ENCODE measurements around the gene GPR171. TPM values are rescaled to one million over a fixed set of nuclear protein-coding genes. Genes with fewer than 3 reads are reported as not detected.
"Not testable (repeated sequence)": the region's sequence is repeated elsewhere in the genome, so short reads cannot be mapped to it uniquely, and the experiment has no call there.

Gene GPR171
- total RNA-seq, 1 experiment from 2014 or later, result not detected

DNA sequence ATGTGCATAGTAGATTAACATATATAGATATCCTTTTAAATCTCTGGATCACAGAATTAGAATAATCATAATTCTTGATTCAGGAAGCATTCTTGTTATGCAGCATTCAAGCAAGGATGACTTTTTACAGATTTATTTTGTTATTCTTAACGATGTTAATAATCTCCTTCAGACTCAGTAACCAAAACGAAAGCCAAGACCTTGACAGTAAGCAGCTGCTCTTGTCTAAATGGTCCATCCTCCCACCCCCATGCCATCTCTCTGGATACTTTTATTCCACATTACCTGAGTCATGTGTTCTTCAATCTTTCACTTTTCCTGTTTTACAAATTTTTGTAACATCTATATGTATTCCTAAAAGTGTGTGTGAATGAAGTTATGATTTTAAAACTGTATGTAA is 33.3 kb upstream of the GPR171 start:
- CTCF ChIA-PET, result no interaction called here
- H3K27me3 ChIP-seq (ENCODE audit: insufficient read depth, low read depth), result no peaks in the 10 kb centered on the region
- no peak overlapping the region for H2AFZ ChIP-seq
- H3K36me3 ChIP-seq (ENCODE audit: low read depth), result no peaks in the 10 kb centered on the region
- no peaks in the 10 kb centered on the region for H3K4me1 ChIP-seq (replicated peaks; ENCODE audit: insufficient read depth)
- TF ChIP-seq, protein P1, sequence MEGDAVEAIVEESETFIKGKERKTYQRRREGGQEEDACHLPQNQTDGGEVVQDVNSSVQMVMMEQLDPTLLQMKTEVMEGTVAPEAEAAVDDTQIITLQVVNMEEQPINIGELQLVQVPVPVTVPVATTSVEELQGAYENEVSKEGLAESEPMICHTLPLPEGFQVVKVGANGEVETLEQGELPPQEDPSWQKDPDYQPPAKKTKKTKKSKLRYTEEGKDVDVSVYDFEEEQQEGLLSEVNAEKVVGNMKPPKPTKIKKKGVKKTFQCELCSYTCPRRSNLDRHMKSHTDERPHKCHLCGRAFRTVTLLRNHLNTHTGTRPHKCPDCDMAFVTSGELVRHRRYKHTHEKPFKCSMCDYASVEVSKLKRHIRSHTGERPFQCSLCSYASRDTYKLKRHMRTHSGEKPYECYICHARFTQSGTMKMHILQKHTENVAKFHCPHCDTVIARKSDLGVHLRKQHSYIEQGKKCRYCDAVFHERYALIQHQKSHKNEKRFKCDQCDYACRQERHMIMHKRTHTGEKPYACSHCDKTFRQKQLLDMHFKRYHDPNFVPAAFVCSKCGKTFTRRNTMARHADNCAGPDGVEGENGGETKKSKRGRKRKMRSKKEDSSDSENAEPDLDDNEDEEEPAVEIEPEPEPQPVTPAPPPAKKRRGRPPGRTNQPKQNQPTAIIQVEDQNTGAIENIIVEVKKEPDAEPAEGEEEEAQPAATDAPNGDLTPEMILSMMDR (conservative IDR thresholded peaks at IDR 0.05), result no peak
- no peak for TF ChIP-seq EZH2 (IDR thresholded peaks at IDR 0.05; ENCODE audit: low read depth)
- intact Hi-C loops (cut with micrococcal nuclease; ENCODE audit: unreplicated experiment), result no loop called here
- H3K9me2 ChIP-seq (ENCODE audit: insufficient read depth), result no peaks in the 10 kb centered on the region
- H3F3A ChIP-seq (ENCODE audit: insufficient read depth, low read depth), result no peaks in the 10 kb centered on the region
- H3K4me3 ChIP-seq, result no peak overlapping the region
- H3K4me2 ChIP-seq, result no peak overlapping the region
- BruUV-seq (replicated peaks), result no TSS peak
- DNase-seq, result no peak
- H3K79me2 ChIP-seq (ENCODE audit: low read depth), result no peaks in the 10 kb centered on the region
- H3K9me3 ChIP-seq (ENCODE audit: insufficient read depth, low read depth), result no peaks in the 10 kb centered on the region
- H4K20me1 ChIP-seq (ENCODE audit: insufficient read depth), result no peaks in the 10 kb centered on the region
- no peak overlapping the region for H3K27ac ChIP-seq
- POLR2A ChIA-PET (ENCODE audit: unreplicated experiment), result no interaction called here

DNA sequence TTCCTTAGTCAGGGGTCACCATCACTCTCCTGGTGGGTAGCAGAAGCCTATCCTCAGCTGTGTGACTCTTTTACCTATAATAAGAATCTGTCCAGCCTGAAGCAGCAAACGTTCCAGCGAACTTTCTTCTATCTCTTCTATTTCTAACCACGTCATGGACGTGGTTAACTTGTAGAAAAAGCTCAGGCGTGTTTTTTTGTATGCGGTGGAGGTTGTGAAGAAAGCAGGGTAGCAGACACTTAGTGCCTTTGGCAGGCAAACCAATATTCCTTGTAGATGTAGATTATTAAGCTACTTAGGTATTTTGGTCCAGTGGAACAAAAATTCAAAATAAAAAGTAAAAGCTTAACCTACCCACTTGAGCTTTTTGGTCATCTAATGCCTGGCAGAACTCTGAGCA is 31.8 kb upstream of the GPR171 start:
- Histone ChIP-seq H3F3A (ENCODE audit: insufficient read depth, low read depth) (no peaks in the 10 kb centered on the region), H3K79me2 (ENCODE audit: low read depth) (no peaks in the 10 kb centered on the region), H4K20me1 (ENCODE audit: insufficient read depth) (no peaks in the 10 kb centered on the region), H3K9me2 (ENCODE audit: insufficient read depth) (no peaks in the 10 kb centered on the region), H3K36me3 (ENCODE audit: low read depth) (no peaks in the 10 kb centered on the region), H3K4me1 (replicated peaks; ENCODE audit: insufficient read depth) (no peaks in the 10 kb centered on the region), H3K27ac (no peak overlapping the region), H3K9me3 (ENCODE audit: insufficient read depth, low read depth) (no peaks in the 10 kb centered on the region), H3K4me3 (no peak overlapping the region), H3K27me3 (ENCODE audit: insufficient read depth, low read depth) (no peaks in the 10 kb centered on the region), H2AFZ (no peak overlapping the region), H3K4me2 (no peak overlapping the region)
- ChIA-PET POLR2A (ENCODE audit: unreplicated experiment) (interaction anchor here (0.7 kb wide), 1 partner anchor 547 kb away, joined by 3 read pairs; no protein-coding TSS in a partner anchor), CTCF (interaction anchor here (0.5 to 0.6 kb wide), 2 partner anchors 23 to 1740 kb away, joined by 4 to 5 read pairs; no protein-coding TSS in a partner anchor)
- no peak for DNase-seq
- no TSS peak for BruUV-seq (replicated peaks)
- TF ChIP-seq, protein P1 (conservative IDR thresholded peaks at IDR 0.05), result no peak
- TF ChIP-seq EZH2 (IDR thresholded peaks at IDR 0.05; ENCODE audit: low read depth), result no peak
- intact Hi-C loops (cut with micrococcal nuclease; ENCODE audit: unreplicated experiment), result no loop called here

DNA sequence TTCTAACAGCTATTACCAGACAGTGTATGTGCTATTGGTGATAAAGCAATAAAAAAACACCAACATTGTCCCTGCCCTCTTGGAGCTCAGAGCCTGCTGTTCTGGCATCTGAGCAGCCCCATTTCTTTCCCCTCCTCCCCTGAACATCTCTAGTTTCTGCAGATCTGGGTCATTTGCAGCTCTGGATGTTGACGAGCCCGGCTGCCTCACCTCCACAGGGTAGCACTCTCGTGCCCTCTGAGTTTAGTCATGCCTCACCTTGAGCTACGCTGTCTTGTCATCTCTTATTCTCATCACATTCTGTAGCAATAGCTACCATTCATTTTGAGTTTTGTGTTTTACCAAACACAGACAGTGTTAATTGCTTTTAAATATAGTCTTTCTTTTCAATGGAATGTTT is 30.0 kb upstream of the GPR171 start:
- ChIA-PET CTCF (no interaction called here), POLR2A (ENCODE audit: unreplicated experiment) (no interaction called here)
- H3K4me3 ChIP-seq, result no peak overlapping the region
- no TSS peak for BruUV-seq (replicated peaks)
- H3K27ac ChIP-seq, result no peak overlapping the region
- no peaks in the 10 kb centered on the region for H3K79me2 ChIP-seq (ENCODE audit: low read depth)
- DNase-seq, result no peak
- TF ChIP-seq EZH2 (IDR thresholded peaks at IDR 0.05; ENCODE audit: low read depth), result no peak
- TF ChIP-seq, protein P1 (conservative IDR thresholded peaks at IDR 0.05), result no peak
- H3K27me3 ChIP-seq (ENCODE audit: insufficient read depth, low read depth), result no peaks in the 10 kb centered on the region
- H3K4me1 ChIP-seq (replicated peaks; ENCODE audit: insufficient read depth), result peaks cover 11% of the 10 kb centered on the region
- H3K9me3 ChIP-seq (ENCODE audit: insufficient read depth, low read depth), result no peaks in the 10 kb centered on the region
- H3K36me3 ChIP-seq (ENCODE audit: low read depth), result no peaks in the 10 kb centered on the region
- H2AFZ ChIP-seq, result no peak overlapping the region
- peaks cover 6% of the 10 kb centered on the region; the same call in 1 of the 2 replicates for H3F3A ChIP-seq (ENCODE audit: insufficient read depth, low read depth)
- no peaks in the 10 kb centered on the region for H4K20me1 ChIP-seq (ENCODE audit: insufficient read depth)
- intact Hi-C loops (cut with micrococcal nuclease; ENCODE audit: unreplicated experiment), result no loop called here
- no peak overlapping the region for H3K4me2 ChIP-seq
- no peaks in the 10 kb centered on the region for H3K9me2 ChIP-seq (ENCODE audit: insufficient read depth)

DNA sequence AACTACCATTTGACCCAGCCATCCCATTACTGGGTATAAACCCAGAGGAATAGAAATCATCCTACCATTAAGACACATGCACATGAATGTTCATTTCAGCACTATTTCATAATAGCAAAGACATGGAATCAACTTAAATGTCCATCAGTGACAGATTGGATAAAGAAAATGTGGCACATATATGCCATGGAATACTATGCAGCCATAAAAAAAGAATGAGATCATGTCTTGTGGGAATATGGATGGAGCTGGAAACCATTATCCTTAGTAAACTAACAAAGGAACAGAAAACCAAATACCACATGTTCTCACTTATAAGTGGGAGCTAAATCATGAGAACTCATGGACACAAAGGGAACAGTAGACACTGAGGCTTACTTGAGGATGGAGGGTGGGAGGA is 29.4 kb upstream of the GPR171 start:
- H3F3A ChIP-seq (ENCODE audit: insufficient read depth, low read depth); H3K36me3 ChIP-seq (ENCODE audit: low read depth); H3K27ac ChIP-seq; CTCF ChIA-PET; H3K27me3 ChIP-seq (ENCODE audit: insufficient read depth, low read depth); POLR2A ChIA-PET (ENCODE audit: unreplicated experiment); H4K20me1 ChIP-seq (ENCODE audit: insufficient read depth); intact Hi-C loops (cut with micrococcal nuclease; ENCODE audit: unreplicated experiment); H3K4me3 ChIP-seq; H3K9me2 ChIP-seq (ENCODE audit: insufficient read depth); H2AFZ ChIP-seq; H3K79me2 ChIP-seq (ENCODE audit: low read depth); DNase-seq; H3K9me3 ChIP-seq (ENCODE audit: insufficient read depth, low read depth); BruUV-seq (replicated peaks); H3K4me2 ChIP-seq: not testable (repeated sequence)
- peaks cover 16% of the 10 kb centered on the region for H3K4me1 ChIP-seq (replicated peaks; ENCODE audit: insufficient read depth)
